OCI-LY1 (cell line): ENCODE measurements around the gene SLC30A3.

ENCODE experiments used
- CTCF ChIP-seq: fragments of 200-600 bp; sonication (generic), shearing (Covaris generic); IDR thresholded peaks from 2 replicates; pipeline ENCODE4 v1.5.1; 2017; ENCODE audit warnings: mild to moderate bottlenecking, antibody characterized with exemption, low read length, moderate library complexity, mixed read lengths
- EZH2 ChIP-seq: fragments of 200-600 bp; sonication (generic), shearing (Covaris generic); IDR thresholded peaks from 2 replicates; pipeline ENCODE4 v1.8.0; 2017; ENCODE audit warnings: borderline replicate concordance, mixed run types, mild to moderate bottlenecking, antibody characterized with exemption, low read length, moderate library complexity, mixed read lengths

GRCh38 chr2:27223416-27223815 lies 39.4 kb downstream of the SLC30A3 start:
- TF ChIP-seq CTCF (no peak), EZH2 (no peak)
